HEK293 (cell line): Measurements from ENCODE around the gene KLHL5.

Source experiments
- CTCF ChIA-PET: fragments of 350-600 bp; formaldehyde crosslinking; extraction: SDS; loops from one replicate; lab custom pipeline; 2021; ENCODE audit warnings: antibody characterized with exemption; lab: Yijun Ruan, JAX
- POLR2A ChIA-PET: fragments of 300-600 bp; formaldehyde crosslinking; extraction: SDS; loops from one replicate; lab custom pipeline; 2020; ENCODE audit warnings: antibody characterized with exemption, inconsistent platforms; lab: Yijun Ruan, JAX
- H3K27ac ChIP-seq: fragments of 200-500 bp; sonication (Bioruptor generic); 2 replicates; pipeline ENCODE4 v1.5.1; 2014; ENCODE audit warnings: low read depth, low read length, control low read depth, inconsistent platforms; ENCODE audit errors: extremely low read depth
- H3K36me3 ChIP-seq, 2 experiments: fragments of 200-500 bp in 1 of 2; sonication (Bioruptor generic) in 1 of 2; 1 replicate in 1 of 2; 2 replicates in 1 of 2; pipeline ENCODE4 v1.5.1; 2014 to 2017; ENCODE audit warnings: inconsistent platforms in 2 of 2, low read length in 2 of 2; ENCODE audit not compliant: control insufficient read depth in 2 of 2, insufficient read depth in 1 of 2
- H3K4me1 ChIP-seq: fragments of 200-500 bp; sonication (Bioruptor generic); 2 replicates; pipeline ENCODE4 v1.5.1; 2014; ENCODE audit warnings: mild to moderate bottlenecking, low read length, inconsistent platforms; ENCODE audit not compliant: control insufficient read depth, insufficient read depth
- H3K4me3 ChIP-seq: 2 replicates; pipeline ENCODE4 v1.5.1; 2011; ENCODE audit warnings: low read depth, mild to moderate bottlenecking, control low read depth, low read length, moderate library complexity
- H3K9me3 ChIP-seq: fragments of 200-500 bp; sonication (Bioruptor generic); 2 replicates; pipeline ENCODE4 v1.5.1; 2014; ENCODE audit warnings: low read depth, low read length, inconsistent platforms; ENCODE audit not compliant: control insufficient read depth, insufficient read depth
- BCL11B ChIP-seq: fragments of 450-650 bp; formaldehyde crosslinking; IDR thresholded peaks from 2 replicates; pipeline ENCODE4 v1.5.1; 2016; ENCODE audit warnings: low read depth, missing biosample characterization, missing genetic modification characterization
- BCL6B ChIP-seq: fragments of 450-650 bp; formaldehyde crosslinking; IDR thresholded peaks from 2 replicates; pipeline ENCODE4 v1.5.1; 2017; ENCODE audit warnings: missing biosample characterization, missing genetic modification characterization
- ELK4 ChIP-seq: IDR thresholded peaks from 2 replicates; pipeline ENCODE4 v1.6.1; 2011; ENCODE audit warnings: mild to moderate bottlenecking, low read depth, low read length, borderline replicate concordance
- KLF17 ChIP-seq: fragments of 450-650 bp; formaldehyde crosslinking; IDR thresholded peaks from 2 replicates; pipeline ENCODE4 v1.5.1; 2016; ENCODE audit warnings: missing biosample characterization, missing genetic modification characterization
- OVOL3 ChIP-seq: fragments of 450-650 bp; formaldehyde crosslinking; IDR thresholded peaks from 2 replicates; pipeline ENCODE4 v1.5.1; 2016; ENCODE audit warnings: missing biosample characterization, missing genetic modification characterization
- ZBTB11 ChIP-seq: fragments of 450-650 bp; formaldehyde crosslinking; conservative IDR thresholded peaks from 2 replicates; pipeline ENCODE4 v1.5.1; 2016; ENCODE audit warnings: low read depth, missing biosample characterization, missing genetic modification characterization
- ZEB2 ChIP-seq: fragments of 450-650 bp; formaldehyde crosslinking; IDR thresholded peaks from 2 replicates; pipeline ENCODE4 v1.5.1; 2016; ENCODE audit warnings: missing biosample characterization, missing genetic modification characterization
- ZFP41 ChIP-seq: fragments of 450-650 bp; formaldehyde crosslinking; IDR thresholded peaks from 2 replicates; pipeline ENCODE4 v1.5.1; 2016; ENCODE audit warnings: missing biosample characterization, missing genetic modification characterization, borderline replicate concordance
- ZNF214 ChIP-seq: fragments of 450-650 bp; formaldehyde crosslinking; IDR thresholded peaks from 2 replicates; pipeline ENCODE4 v1.5.1; 2017; ENCODE audit warnings: missing biosample characterization, mild to moderate bottlenecking, missing genetic modification characterization, borderline replicate concordance
- ZNF23 ChIP-seq: fragments of 450-650 bp; formaldehyde crosslinking; IDR thresholded peaks from 2 replicates; pipeline ENCODE4 v1.5.1; 2016; ENCODE audit warnings: missing biosample characterization, missing genetic modification characterization, borderline replicate concordance
- ZNF354C ChIP-seq: fragments of 450-650 bp; formaldehyde crosslinking; IDR thresholded peaks from 2 replicates; pipeline ENCODE4 v1.5.1; 2016; ENCODE audit warnings: missing biosample characterization, missing genetic modification characterization, low read depth, borderline replicate concordance
- ZNF473 ChIP-seq: fragments of 450-650 bp; formaldehyde crosslinking; IDR thresholded peaks from 2 replicates; pipeline ENCODE4 v1.5.1; 2017; ENCODE audit warnings: missing biosample characterization, missing genetic modification characterization
- ZNF48 ChIP-seq: fragments of 450-650 bp; formaldehyde crosslinking; IDR thresholded peaks from 2 replicates; pipeline ENCODE4 v1.5.1; 2016; ENCODE audit warnings: missing biosample characterization, missing genetic modification characterization
- ZNF555 ChIP-seq: fragments of 450-650 bp; formaldehyde crosslinking; conservative IDR thresholded peaks from 2 replicates; pipeline ENCODE4 v1.5.1; 2017; ENCODE audit warnings: missing biosample characterization, mild to moderate bottlenecking, missing genetic modification characterization, inconsistent platforms
- ZNF660 ChIP-seq: fragments of 450-650 bp; IDR thresholded peaks from 2 replicates; pipeline ENCODE4 v1.5.1; 2018; ENCODE audit warnings: missing biosample characterization, mild to moderate bottlenecking, missing genetic modification characterization
- ZNF701 ChIP-seq: fragments of 450-650 bp; formaldehyde crosslinking; IDR thresholded peaks from 2 replicates; pipeline ENCODE4 v1.5.1; 2016; ENCODE audit warnings: missing biosample characterization, missing genetic modification characterization
- TF ChIP-seq, protein P1 (sequence below): fragments of 450-650 bp; formaldehyde crosslinking; optimal IDR thresholded peaks from 2 replicates; pipeline ENCODE3; 2016; ENCODE audit warnings: missing biosample characterization, mild to moderate bottlenecking, missing genetic modification characterization
- TF ChIP-seq, protein P2 (sequence below): fragments of 450-650 bp; formaldehyde crosslinking; conservative IDR thresholded peaks from 2 replicates; pipeline ENCODE4 v1.5.1; 2016; ENCODE audit warnings: low read depth, missing biosample characterization, missing genetic modification characterization

The KLHL5 gene

GRCh38 chr4:39096847-39097246 is 34.8 kb downstream of the KLHL5 start (continued):
- no peak for TF ChIP-seq KLF17 (tag by site-specific recombination)
- TF ChIP-seq ZNF23 (tag by site-specific recombination), result no peak
- no peak for TF ChIP-seq ZEB2
- TF ChIP-seq ZFP41 (tag by site-specific recombination), result no peak
- TF ChIP-seq ZNF555, result no peak
- no peak for TF ChIP-seq ZNF354C
- no peak for TF ChIP-seq ZNF701 (tag by site-specific recombination)
- TF ChIP-seq, protein P1, sequence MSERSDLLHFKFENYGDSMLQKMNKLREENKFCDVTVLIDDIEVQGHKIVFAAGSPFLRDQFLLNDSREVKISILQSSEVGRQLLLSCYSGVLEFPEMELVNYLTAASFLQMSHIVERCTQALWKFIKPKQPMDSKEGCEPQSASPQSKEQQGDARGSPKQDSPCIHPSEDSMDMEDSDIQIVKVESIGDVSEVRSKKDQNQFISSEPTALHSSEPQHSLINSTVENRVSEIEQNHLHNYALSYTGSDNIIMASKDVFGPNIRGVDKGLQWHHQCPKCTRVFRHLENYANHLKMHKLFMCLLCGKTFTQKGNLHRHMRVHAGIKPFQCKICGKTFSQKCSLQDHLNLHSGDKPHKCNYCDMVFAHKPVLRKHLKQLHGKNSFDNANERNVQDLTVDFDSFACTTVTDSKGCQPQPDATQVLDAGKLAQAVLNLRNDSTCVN (tag by site-specific recombination), result no peak
- TF ChIP-seq ZNF214 (tag by site-specific recombination), result no peak
- no peak for TF ChIP-seq ZNF473 (tag by site-specific recombination)
- TF ChIP-seq ZNF48, result no peak
- TF ChIP-seq, protein P2, sequence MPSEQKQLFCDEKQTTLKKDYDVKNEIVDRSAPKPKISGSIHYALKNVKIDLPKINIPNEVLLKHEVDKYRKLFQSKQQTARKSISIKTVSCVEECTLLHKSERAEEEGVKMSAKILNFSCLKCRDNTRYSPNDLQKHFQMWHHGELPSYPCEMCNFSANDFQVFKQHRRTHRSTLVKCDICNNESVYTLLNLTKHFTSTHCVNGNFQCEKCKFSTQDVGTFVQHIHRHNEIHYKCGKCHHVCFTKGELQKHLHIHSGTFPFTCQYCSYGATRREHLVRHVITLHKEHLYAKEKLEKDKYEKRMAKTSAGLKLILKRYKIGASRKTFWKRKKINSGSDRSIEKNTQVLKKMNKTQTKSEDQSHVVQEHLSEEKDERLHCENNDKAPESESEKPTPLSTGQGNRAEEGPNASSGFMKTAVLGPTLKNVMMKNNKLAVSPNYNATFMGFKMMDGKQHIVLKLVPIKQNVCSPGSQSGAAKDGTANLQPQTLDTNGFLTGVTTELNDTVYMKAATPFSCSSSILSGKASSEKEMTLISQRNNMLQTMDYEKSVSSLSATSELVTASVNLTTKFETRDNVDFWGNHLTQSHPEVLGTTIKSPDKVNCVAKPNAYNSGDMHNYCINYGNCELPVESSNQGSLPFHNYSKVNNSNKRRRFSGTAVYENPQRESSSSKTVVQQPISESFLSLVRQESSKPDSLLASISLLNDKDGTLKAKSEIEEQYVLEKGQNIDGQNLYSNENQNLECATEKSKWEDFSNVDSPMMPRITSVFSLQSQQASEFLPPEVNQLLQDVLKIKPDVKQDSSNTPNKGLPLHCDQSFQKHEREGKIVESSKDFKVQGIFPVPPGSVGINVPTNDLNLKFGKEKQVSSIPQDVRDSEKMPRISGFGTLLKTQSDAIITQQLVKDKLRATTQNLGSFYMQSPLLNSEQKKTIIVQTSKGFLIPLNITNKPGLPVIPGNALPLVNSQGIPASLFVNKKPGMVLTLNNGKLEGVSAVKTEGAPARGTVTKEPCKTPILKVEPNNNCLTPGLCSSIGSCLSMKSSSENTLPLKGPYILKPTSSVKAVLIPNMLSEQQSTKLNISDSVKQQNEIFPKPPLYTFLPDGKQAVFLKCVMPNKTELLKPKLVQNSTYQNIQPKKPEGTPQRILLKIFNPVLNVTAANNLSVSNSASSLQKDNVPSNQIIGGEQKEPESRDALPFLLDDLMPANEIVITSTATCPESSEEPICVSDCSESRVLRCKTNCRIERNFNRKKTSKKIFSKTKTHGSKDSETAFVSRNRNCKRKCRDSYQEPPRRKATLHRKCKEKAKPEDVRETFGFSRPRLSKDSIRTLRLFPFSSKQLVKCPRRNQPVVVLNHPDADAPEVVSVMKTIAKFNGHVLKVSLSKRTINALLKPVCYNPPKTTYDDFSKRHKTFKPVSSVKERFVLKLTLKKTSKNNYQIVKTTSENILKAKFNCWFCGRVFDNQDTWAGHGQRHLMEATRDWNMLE, result no peak
- no peak for TF ChIP-seq ELK4
- TF ChIP-seq BCL11B (tag by site-specific recombination), result no peak

DNA sequence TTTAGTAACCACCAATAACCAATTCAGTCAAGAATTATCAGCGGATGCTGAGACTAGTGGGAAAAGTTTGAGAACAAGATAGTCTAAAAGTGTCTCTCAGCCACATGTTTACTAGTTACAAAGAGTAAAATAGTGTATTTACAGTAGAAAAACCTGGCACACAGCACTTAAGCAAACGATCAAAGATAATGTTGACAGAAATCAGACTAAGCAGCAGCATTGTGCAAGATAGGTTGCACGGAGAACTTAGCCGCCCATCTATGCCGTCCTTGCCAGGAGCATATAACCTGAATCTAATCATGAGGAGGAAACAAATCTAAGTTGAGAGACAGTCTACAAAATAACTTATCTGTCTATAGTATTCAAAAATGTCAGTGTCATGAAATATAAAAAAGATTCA is 35.3 kb downstream of the KLHL5 start:
- TF ChIP-seq ZBTB11 (tag by site-specific recombination) (no peak), ZNF660 (tag by site-specific recombination) (no peak), BCL6B (tag by site-specific recombination) (no peak), OVOL3 (tag by site-specific recombination) (no peak)
- Histone ChIP-seq H3K9me3 (no peaks in the 10 kb centered on the region), H3K27ac (no peak overlapping the region), H3K4me3 (no peak overlapping the region), H3K4me1 (no peaks in the 10 kb centered on the region), H3K36me3 (no peaks in the 10 kb centered on the region)
- POLR2A ChIA-PET, result no interaction called here
- CTCF ChIA-PET, result interaction anchor here (0.6 kb wide), 1 partner anchor 59 kb away, joined by 3 read pairs; no protein-coding TSS in a partner anchor
